Stimulated activated CD8-positive, alpha-beta memory T cell treated with anti-CD3 and anti-CD28 coated beads, Interleukin-7, amount 100 ng/mL, for 48 hours (primary cell): ENCODE data around the gene TDG.
A peak's percentile ranks its signal among the peaks of the same experiment; 100 is the strongest.

ENCODE experiments used
- DNase-seq, 2 donors: peaks; one replicate each; pipeline ENCODE4 v3.0.0-alpha.2; 2020; ENCODE audit warnings: low read depth in 1 of 2; ENCODE audit errors: extremely low read depth in 1 of 2

The TDG gene

GRCh38 chr12:103965590-103966504, at the start of gene TDG:
TDG (plus strand) TSS chr12:103965872; CDS start chr12:103966038, 166 bp downstream.
- DNase-seq, result peak; percentile 96 to 99

GRCh38 chr12:103917873-103918272, 47.8 kb upstream of the TDG start:
- DNase-seq, result no peak

GRCh38 chr12:103924761-103925641, 40.7 kb upstream of the TDG start:
- peak; percentile 23 to 61 for DNase-seq

GRCh38 chr12:103928682-103929045, 37.0 kb upstream of the TDG start:
- no peak for DNase-seq

- peak; percentile 70 to 80 for DNase-seq
These were observed 36.5 kb upstream of the TDG start for GRCh38 chr12:103929046-103929783.

- no peak for DNase-seq
These were observed 36.0 kb upstream of the TDG start for GRCh38 chr12:103929784-103930033.

GRCh38 chr12:103930034-103930786, 35.5 kb upstream of the TDG start, which contains the start of gene HSP90B1:
HSP90B1 (plus strand) TSS chr12:103930410; CDS start chr12:103930516, 106 bp downstream.
- peak; percentile 99 for DNase-seq

GRCh38 chr12:103930787-103931735, 34.6 kb upstream of the TDG start:
- no peak for DNase-seq

GRCh38 chr12:103933237-103933636, 32.4 kb upstream of the TDG start:
- no peak for DNase-seq

- no peak for DNase-seq
These were observed 29.0 kb upstream of the TDG start for GRCh38 chr12:103936679-103937078.

GRCh38 chr12:103944964-103945363, 20.7 kb upstream of the TDG start:
- DNase-seq, result no peak

GRCh38 chr12:103947871-103948555, 17.7 kb upstream of the TDG start:
- DNase-seq, result no peak

- DNase-seq, result no peak
These were observed 16.8 kb upstream of the TDG start for GRCh38 chr12:103948746-103949406.

GRCh38 chr12:103952497-103952896, 13.2 kb upstream of the TDG start:
- DNase-seq, result no peak

GRCh38 chr12:103955811-103956508, 9.7 kb upstream of the TDG start:
- DNase-seq, result no peak

- no peak for DNase-seq
These were observed 9.1 kb upstream of the TDG start for GRCh38 chr12:103956509-103957027.

- DNase-seq, result no peak
These were observed 7.7 kb upstream of the TDG start for GRCh38 chr12:103957865-103958388.
